IPS DF 4.7 (cell line): ENCODE results near the gene MVP.
"Not testable (repeated sequence)": the region's sequence is repeated elsewhere in the genome, so short reads cannot be mapped to it uniquely, and the experiment has no call there.

Source experiments
- DNase-seq: peaks from one replicate; pipeline ENCODE4 v3.0.0-alpha.2; 2013; ENCODE audit warnings: low spot score; ENCODE audit errors: extremely low read depth

MVP gene

DNA sequence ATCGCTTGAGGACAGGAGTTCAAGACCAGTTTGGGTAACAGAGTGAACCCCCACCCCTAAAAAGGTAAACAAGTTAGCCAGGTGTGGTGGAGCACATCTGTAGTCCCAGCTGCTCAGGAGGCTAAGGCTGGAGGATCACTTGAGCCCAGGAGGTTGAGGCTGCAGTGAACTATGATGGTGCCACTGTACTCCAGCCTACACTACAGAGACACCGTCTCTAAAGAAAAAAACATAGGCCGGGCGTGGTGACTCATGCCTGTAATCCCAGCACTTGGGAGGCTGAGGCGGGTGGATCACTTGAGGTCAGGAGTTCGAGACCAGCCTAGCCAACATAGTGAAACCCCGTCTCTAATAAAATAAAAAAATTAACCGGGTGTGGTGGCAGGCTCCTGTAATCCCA, 48.8 kb downstream of the MVP start:
- not testable (repeated sequence) for DNase-seq

DNA sequence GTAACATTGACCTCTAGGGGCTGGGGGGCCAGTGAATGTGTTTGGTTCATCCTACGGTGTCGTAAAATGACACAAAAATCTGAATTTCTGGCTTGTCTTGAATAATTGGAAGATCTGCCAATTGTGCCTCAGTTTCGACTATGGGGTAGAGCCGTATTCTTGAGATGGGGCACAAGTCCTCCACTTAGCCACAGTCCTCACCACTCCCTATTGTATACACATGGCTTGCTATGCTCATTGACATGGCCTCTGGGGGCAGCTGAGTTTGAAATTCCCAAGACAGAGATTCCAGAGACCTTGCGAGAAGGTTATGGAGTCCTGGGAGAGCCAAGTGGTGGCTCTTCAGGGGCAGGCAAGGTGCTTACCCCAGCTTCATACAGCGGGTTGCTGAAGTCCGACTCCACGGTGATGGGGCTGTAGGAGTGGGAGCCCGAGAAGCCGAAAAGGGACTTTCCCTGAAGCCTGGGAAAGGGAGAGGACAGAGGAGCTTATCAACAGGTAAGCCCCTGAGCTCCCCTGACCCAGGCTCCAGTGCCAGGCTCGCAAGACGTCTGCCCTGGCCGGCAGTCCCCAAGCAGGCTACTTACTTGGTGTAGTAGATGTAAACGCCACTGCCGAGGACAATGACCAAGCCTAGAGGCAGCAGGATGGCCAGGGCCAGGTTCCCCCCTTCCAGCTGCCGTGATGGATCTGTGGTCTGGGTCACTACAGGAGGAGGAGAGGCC, 51.7 kb downstream of the MVP start:
- DNase-seq, result no peak

- DNase-seq, result no peak
These were observed 53.1 kb downstream of the MVP start for GRCh38 chr16:29873319-29873718.

DNA sequence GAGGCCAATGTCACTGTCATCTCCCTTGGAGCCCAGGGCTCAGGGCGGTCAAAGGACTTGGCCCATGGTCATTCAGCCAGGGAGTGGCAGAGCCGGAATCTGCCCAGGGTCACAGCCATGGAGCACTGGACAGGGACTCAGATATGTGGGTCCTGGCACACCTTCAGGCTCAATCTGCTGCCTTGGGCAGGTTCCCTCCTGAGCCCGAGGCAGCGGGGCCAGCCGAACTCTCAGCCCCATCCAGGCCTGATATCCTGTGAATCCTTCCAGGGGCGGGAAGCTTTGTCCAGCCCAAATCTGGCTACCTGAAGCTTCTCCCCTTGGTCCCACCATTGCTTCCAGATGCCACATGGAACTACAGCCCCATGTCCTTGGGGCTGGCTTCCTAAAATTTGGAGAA, 54.9 kb downstream of the MVP start:
- no peak for DNase-seq

GRCh38 chr16:29876217-29876593, 55.9 kb downstream of the MVP start:
- DNase-seq, result no peak

- DNase-seq, result no peak
These were observed 56.5 kb downstream of the MVP start for GRCh38 chr16:29876594-29877249.

GRCh38 chr16:29877266-29877961, 57.2 kb downstream of the MVP start:
- DNase-seq, result peak; percentile 100

GRCh38 chr16:29878172-29878571, 57.9 kb downstream of the MVP start:
- DNase-seq, result no peak

DNA sequence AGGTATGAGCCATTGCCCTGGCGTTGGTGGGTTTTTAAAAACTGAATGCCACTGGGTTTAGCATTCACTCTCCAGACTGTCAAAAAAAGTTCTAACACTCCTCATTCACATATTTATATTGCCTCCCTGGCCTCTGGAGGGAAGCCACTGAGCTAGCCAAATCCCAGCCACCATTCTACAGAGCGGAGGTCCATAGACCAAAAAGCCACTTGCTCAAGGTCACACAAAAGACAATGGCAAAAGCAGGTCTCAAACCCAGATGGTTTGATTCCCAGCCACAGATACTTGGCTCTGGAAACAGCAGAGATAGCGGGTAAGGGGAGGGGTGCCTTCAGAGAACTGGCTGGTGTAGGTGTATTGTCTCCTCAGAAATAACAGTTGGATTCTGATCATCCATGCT, 60.8 kb downstream of the MVP start:
- DNase-seq, result no peak

DNA sequence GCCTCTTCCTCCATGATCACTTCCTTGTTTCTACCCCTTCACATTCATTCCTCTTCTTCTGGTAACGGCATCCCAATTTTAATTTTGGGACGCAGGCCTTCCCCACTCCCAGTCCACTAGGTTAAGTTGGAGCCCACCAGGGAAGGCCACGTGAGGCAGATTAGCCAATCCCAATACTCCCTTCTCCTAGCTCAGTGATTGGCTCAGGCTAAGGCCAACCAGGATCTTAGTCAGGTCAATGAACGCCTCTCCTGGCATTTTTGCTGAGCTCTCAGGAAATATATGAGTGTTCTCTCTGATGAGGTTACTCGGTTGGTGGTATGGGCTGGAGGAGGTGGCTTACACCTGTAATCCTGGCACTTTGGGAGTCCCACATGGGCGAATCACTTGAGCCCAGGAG, 63.7 kb downstream of the MVP start:
- no peak for DNase-seq

DNA sequence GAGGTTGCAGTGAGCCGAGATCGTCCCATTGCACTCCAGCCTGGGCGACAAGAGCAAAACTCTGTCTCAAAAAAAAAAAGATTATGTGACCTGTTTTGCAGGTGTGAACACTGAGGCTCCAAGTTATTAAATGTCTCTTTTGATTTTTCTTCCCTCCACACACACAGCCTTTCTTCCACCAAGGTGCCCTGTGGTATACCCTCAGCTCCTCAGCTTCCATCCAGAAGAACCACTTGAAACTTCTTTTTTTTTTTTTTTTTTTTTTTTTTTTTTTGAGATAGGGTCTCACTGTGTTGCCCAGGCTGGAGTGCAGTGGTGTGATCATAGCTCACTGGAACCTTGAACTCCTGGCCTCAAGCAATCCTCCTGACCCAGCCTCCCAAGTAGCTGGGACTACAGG, 69.1 kb downstream of the MVP start:
- DNase-seq, result not testable (repeated sequence)

- DNase-seq, result no peak
These were observed 71.5 kb downstream of the MVP start for GRCh38 chr16:29891525-29892457.

- DNase-seq, result no peak
These were observed 72.2 kb downstream of the MVP start for GRCh38 chr16:29892458-29892813.

- DNase-seq, result no peak
These were observed 73.3 kb downstream of the MVP start for GRCh38 chr16:29893553-29893952.

- DNase-seq, result no peak
These were observed 74.1 kb downstream of the MVP start for GRCh38 chr16:29894352-29894751.

GRCh38 chr16:29896841-29897240, 76.6 kb downstream of the MVP start:
- DNase-seq, result no peak

- no peak for DNase-seq
These were observed 77.1 kb downstream of the MVP start for GRCh38 chr16:29897333-29897732.
